Loucy (cell line): ENCODE measurements around the gene PAFAH1B2.
"Not testable (repeated sequence)": the region's sequence is repeated elsewhere in the genome, so short reads cannot be mapped to it uniquely, and the experiment has no call there.

ENCODE experiments used
- H2AFZ ChIP-seq: fragments of 200-600 bp; sonication (generic); 2 replicates; pipeline ENCODE4 v1.6.0; 2016; ENCODE audit warnings: antibody characterized with exemption, mild to moderate bottlenecking, low read length, moderate library complexity
- H3F3A ChIP-seq: fragments of 200-600 bp; 2 replicates; pipeline ENCODE4 v1.6.0; 2016; ENCODE audit warnings: antibody characterized with exemption, low read depth, mild to moderate bottlenecking
- H3K27me3 ChIP-seq: fragments of 200-600 bp; sonication (generic); 2 replicates; pipeline ENCODE4 v1.6.1; 2014; ENCODE audit warnings: low read length, mild to moderate bottlenecking; ENCODE audit not compliant: insufficient read depth, poor library complexity, severe bottlenecking
- H3K36me3 ChIP-seq: fragments of 200-600 bp; sonication (generic); 2 replicates; pipeline ENCODE4 v1.6.1; 2016; ENCODE audit warnings: low read length; ENCODE audit not compliant: insufficient read depth
- H3K4me1 ChIP-seq: fragments of 200-600 bp; sonication (generic); 2 replicates; pipeline ENCODE4 v1.5.1; 2014; ENCODE audit warnings: low read length, mild to moderate bottlenecking; ENCODE audit not compliant: insufficient read depth, poor library complexity, severe bottlenecking
- H3K4me2 ChIP-seq: fragments of 200-600 bp; sonication (generic); 2 replicates; pipeline ENCODE4 v1.6.0; 2014; ENCODE audit warnings: antibody characterized with exemption, low read length, low read depth, mild to moderate bottlenecking; ENCODE audit not compliant: poor library complexity, severe bottlenecking
- H3K4me3 ChIP-seq: fragments of 200-600 bp; sonication (generic); 2 replicates; pipeline ENCODE4 v1.5.1; 2014; ENCODE audit warnings: low read length, mild to moderate bottlenecking, mixed read lengths; ENCODE audit not compliant: poor library complexity, severe bottlenecking
- H3K79me2 ChIP-seq: fragments of 200-600 bp; sonication (generic); 2 replicates; pipeline ENCODE4 v1.6.1; 2014; ENCODE audit warnings: low read length; ENCODE audit not compliant: insufficient read depth
- H3K9ac ChIP-seq: fragments of 200-600 bp; sonication (generic); 2 replicates; pipeline ENCODE4 v1.6.0; 2014; ENCODE audit warnings: mild to moderate bottlenecking, low read depth, low read length, moderate library complexity; ENCODE audit not compliant: poor library complexity, severe bottlenecking
- H3K9me2 ChIP-seq: fragments of 200-600 bp; sonication (generic); replicated peaks from 2 replicates; pipeline ENCODE4 v1.6.1; 2016; ENCODE audit warnings: low read depth, low read length, mixed read lengths
- H3K9me3 ChIP-seq: fragments of 200-600 bp; sonication (generic); 2 replicates; pipeline ENCODE4 v1.6.1; 2014; ENCODE audit warnings: mild to moderate bottlenecking, antibody characterized with exemption, low read length, low read depth; ENCODE audit not compliant: insufficient read depth
- H4K20me1 ChIP-seq: fragments of 200-600 bp; sonication (generic); 2 replicates; pipeline ENCODE4 v1.6.0; 2014; ENCODE audit warnings: antibody characterized with exemption, low read length, mild to moderate bottlenecking; ENCODE audit not compliant: insufficient read depth, poor library complexity, severe bottlenecking
- CTCF ChIP-seq: fragments of 200-600 bp; sonication (generic); conservative IDR thresholded peaks from 2 replicates; pipeline ENCODE4 v1.5.1; 2014; ENCODE audit warnings: mild to moderate bottlenecking, antibody characterized with exemption, low read length
- EZH2phosphoT487 ChIP-seq: fragments of 200-600 bp; IDR thresholded peaks from 2 replicates; pipeline ENCODE4 v1.6.1; 2018; ENCODE audit warnings: antibody characterized with exemption, mild to moderate bottlenecking, moderate library complexity, borderline replicate concordance

PAFAH1B2 gene

DNA sequence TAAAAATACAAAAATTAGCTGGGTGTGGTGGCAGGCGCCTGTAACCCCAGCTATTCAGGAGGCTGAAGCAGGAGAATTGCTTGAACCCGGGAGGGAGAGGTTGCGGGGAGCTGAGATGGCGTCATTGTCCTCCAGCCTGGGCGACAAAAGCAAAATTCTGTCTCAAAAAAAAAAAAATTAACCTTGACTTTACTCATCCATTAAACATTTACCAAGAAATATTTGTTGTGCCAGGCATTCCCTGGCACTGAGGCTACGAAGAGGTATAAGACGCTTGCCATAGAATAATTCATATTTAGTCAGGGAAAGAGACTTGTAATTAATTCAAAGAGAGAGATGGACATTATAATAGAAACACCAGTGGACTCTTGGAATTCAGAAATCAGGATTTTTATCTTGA is 13.2 kb upstream of the PAFAH1B2 start:
- H3K9ac ChIP-seq: no peak overlapping the region
- H3K4me3 ChIP-seq: no peak overlapping the region
- H3K9me3 ChIP-seq: no peaks in the 10 kb centered on the region
- no peak overlapping the region for H3K4me2 ChIP-seq
- H3F3A ChIP-seq: no peaks in the 10 kb centered on the region
- no peaks in the 10 kb centered on the region for H3K27me3 ChIP-seq
- no peaks in the 10 kb centered on the region for H3K36me3 ChIP-seq
- no peaks in the 10 kb centered on the region for H4K20me1 ChIP-seq
- H3K79me2 ChIP-seq: no peaks in the 10 kb centered on the region
- H2AFZ ChIP-seq: no peak overlapping the region
- no peaks in the 10 kb centered on the region for H3K4me1 ChIP-seq
- no peaks in the 10 kb centered on the region for H3K9me2 ChIP-seq
- TF ChIP-seq EZH2phosphoT487 (no peak), CTCF (no peak)

GRCh38 chr11:117134431-117134830 is 9.7 kb upstream of the PAFAH1B2 start:
- no peak overlapping the region for H3K4me2 ChIP-seq
- H3K27me3 ChIP-seq: no peaks in the 10 kb centered on the region
- H3K4me3 ChIP-seq: no peak overlapping the region
- H3F3A ChIP-seq: no peaks in the 10 kb centered on the region
- no peaks in the 10 kb centered on the region for H3K4me1 ChIP-seq
- H3K9me2 ChIP-seq: no peaks in the 10 kb centered on the region
- no peak overlapping the region for H3K9ac ChIP-seq
- H4K20me1 ChIP-seq: no peaks in the 10 kb centered on the region
- no peaks in the 10 kb centered on the region for H3K9me3 ChIP-seq
- TF ChIP-seq CTCF: no peak
- no peak for TF ChIP-seq EZH2phosphoT487
- no peaks in the 10 kb centered on the region for H3K79me2 ChIP-seq
- H3K36me3 ChIP-seq: no peaks in the 10 kb centered on the region
- no peak overlapping the region for H2AFZ ChIP-seq

- not testable (repeated sequence) for H4K20me1 ChIP-seq, H3K4me3 ChIP-seq, H3K27me3 ChIP-seq, H3K79me2 ChIP-seq, H3K36me3 ChIP-seq, H3K9me2 ChIP-seq, H3K4me1 ChIP-seq, H3K9me3 ChIP-seq, H3K4me2 ChIP-seq, H3F3A ChIP-seq, H3K9ac ChIP-seq, H2AFZ ChIP-seq
These were observed 9.1 kb upstream of the PAFAH1B2 start for GRCh38 chr11:117134979-117135378.

- not testable (repeated sequence) for H3K4me1 ChIP-seq, H3K9ac ChIP-seq, H4K20me1 ChIP-seq, H3K79me2 ChIP-seq, H2AFZ ChIP-seq, H3K9me3 ChIP-seq, H3K4me2 ChIP-seq, H3K27me3 ChIP-seq, H3K36me3 ChIP-seq, H3K4me3 ChIP-seq, H3K9me2 ChIP-seq, H3F3A ChIP-seq
These were observed 6.6 kb upstream of the PAFAH1B2 start for GRCh38 chr11:117137223-117138086.
